Activated T-cell treated with anti-CD3 and anti-CD28 coated beads for 48 hours (primary cell): ENCODE measurements around the gene NAA40.
"Not testable (repeated sequence)": the region's sequence is repeated elsewhere in the genome, so short reads cannot be mapped to it uniquely, and the experiment has no call there.

Experiments
- DNase-seq: peaks from one replicate; pipeline ENCODE4 v3.0.0-alpha.2; 2020; ENCODE audit warnings: low read depth

Gene NAA40

DNA sequence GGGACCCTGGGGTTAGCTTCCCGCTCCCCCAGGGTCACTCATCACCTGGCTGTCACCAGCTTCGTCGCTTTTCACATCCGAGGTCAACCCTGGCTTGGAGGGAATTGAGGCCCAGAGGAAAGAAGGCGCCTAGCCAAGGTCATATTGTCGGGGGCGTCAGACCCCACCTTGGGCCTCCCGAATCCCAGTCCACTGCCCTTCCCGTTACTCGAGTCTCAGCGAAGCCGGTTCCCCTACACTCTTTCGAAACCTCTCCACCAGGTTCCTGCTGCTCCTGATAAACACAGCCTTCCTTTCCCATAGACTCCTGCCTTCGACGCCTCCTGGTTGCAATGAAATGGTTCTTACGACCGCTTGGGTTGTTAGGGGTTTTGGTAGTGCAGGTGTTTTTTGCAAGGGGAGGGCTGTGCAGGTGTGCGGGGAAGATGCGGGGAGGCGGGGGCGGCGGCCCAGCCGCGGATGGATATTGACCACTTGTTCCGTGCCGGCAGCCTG, 642 bp downstream of the NAA40 start:
- no peak for DNase-seq

DNA sequence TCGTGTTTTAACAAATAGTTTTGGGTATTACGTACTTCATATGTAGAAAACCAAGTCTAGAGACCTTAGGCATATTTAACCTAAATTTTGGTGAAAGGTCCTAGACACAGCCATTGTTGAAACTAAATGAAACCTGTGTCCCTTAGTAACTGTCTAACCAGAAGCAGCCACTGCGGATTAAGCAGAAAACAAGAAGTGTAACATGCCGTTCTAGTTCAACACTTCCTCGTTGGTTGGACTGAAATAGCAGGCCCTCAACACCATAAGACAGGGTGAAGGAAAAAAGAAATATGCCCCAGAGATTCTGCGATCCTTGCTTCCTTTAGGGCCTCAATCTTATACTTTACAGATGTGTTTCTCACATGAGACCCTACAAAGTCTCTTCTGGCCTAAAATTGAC, 2.0 kb downstream of the NAA40 start:
- DNase-seq, result no peak

DNA sequence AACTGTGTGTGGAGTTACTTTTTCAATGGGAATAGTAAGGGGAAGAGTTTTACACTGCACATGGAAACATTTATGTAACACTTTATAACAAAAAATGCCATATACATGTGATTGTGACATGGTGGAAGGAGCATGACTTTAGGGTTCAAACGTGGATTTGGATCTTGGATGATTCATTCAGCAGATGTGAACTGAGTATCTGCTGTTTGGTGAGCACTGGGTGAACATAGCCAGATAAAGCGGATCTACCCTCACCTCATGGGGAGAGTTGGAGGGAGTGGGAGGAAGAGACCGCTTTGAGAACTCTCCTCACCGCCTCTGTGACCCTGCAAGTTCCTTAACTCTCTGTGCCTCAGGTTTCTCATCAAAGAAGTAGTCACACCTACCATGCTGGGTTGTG, 3.1 kb downstream of the NAA40 start:
- no peak for DNase-seq

GRCh38 chr11:63942803-63943202, 4.0 kb downstream of the NAA40 start:
- DNase-seq, result no peak

GRCh38 chr11:63944987-63945386, 6.2 kb downstream of the NAA40 start:
- no peak for DNase-seq

GRCh38 chr11:63945477-63946163, 6.8 kb downstream of the NAA40 start:
- DNase-seq, result peak; percentile 24

GRCh38 chr11:63951779-63952536, 13.2 kb downstream of the NAA40 start:
- no peak for DNase-seq

- no peak for DNase-seq
These were observed 13.8 kb downstream of the NAA40 start for GRCh38 chr11:63952570-63952969.

GRCh38 chr11:63958008-63958407, 19.2 kb downstream of the NAA40 start:
- no peak for DNase-seq

DNA sequence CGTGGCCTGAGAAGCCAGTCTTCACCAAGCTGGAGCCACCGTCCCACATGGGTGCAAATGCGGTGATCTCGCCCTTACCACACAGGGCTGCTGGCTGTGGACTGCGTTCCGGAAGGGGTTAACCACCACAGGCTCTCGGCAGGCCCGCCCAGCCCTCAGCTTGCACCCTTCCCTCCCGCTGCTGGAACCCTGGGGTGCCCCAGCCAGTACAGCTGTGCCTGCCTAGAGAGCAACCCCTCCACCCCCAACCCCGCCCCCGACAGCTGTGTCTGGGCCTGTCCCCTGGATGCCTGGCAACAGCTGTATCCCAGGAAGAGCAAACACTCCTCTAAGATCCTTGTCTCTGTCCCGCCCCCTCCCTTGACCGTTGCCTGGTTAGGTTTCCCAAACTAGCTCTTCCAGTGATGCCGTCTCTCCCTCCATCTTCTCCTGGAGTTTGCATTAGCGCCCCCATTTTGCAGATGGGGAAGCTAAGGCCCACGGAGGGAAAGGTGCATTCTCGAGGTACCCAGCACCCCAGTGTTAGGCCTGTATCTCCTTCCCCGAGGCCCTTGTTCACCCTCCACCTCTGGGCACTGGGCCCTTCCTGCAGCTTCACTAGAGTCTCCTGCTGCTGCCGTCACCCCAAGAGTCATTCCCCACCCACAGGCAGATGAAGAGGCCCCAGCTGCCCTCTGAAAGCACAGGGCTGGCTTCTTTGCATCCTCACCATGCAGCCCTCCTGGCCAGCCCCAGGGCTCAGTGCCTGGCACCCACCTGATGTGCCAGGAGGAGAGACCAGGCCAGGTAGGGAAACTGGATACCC, 23.0 kb downstream of the NAA40 start:
- no peak for DNase-seq

GRCh38 chr11:63963895-63964294, 25.1 kb downstream of the NAA40 start:
- DNase-seq, result not testable (repeated sequence)

GRCh38 chr11:63966444-63966843, 27.6 kb downstream of the NAA40 start:
- DNase-seq, result no peak

GRCh38 chr11:63969461-63969860, 30.7 kb downstream of the NAA40 start:
- no peak for DNase-seq

DNA sequence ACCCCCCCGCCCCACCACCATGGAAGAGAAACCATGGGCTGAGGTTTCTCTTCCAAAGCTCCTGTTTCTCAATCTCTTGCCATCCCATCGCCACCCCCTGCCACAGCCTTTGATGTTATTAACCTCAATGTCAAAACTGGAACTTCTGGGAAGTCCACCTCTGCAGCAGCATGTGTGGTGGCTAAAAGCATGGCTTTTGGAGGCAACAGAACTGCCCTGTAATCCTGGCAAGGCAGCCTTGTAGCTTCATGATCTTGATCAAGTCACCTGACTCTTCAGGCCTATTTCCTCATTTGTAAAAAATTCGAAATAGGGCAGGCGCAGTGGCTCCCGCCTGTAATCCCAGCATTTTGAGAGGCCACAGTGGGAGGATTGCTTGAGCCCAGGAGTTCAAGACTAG, 32.1 kb downstream of the NAA40 start:
- DNase-seq, result no peak

DNA sequence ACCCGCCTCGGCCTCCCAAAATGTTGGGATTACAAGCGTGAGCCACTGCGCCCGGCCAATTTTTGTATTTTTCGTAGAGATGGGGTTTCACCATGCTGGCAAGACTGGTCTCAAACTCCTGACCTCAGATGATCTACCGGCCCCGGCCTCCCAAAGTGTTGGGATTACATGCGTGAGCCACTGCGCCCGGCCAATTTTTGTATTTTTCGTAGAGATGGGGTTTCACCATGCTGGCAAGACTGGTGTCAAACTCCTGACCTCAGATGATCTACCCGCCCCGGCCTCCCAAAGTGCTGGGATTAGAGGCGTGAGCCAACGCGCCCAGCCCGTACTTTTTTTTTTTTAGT, 35.1 kb downstream of the NAA40 start:
- DNase-seq, result not testable (repeated sequence)

- DNase-seq, result peak; percentile 90
These were observed 35.7 kb downstream of the NAA40 start, which contains the start of gene COX8A for GRCh38 chr11:63974259-63975143. COX8A (plus strand) TSS chr11:63974620; CDS start chr11:63974681, 61 bp downstream.

- no peak for DNase-seq
These were observed 39.9 kb downstream of the NAA40 start for GRCh38 chr11:63978551-63979239.

DNA sequence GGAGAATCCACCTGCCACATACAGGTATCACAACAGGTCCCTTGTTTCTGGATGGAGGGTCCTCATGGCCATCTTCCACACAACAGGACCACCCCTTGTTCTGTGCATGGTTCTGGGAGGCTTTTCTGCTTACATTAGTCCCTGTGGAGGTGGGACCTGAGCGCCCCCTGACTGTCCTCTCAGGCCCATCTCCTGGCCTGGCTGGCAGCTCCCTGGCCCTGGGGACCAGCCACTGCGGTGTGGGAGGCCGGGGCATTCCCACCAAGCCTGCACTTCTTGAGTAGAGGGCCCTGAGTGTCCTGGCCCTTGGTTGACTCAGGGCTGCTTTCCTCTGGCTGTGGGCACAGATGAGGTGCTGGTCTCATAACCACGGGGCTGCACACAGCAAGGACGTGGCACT, 40.6 kb downstream of the NAA40 start:
- no peak for DNase-seq

GRCh38 chr11:63985812-63986155, 47.0 kb downstream of the NAA40 start:
- peak; percentile 69 for DNase-seq

- peak; percentile 83 for DNase-seq
These were observed 47.5 kb downstream of the NAA40 start, which contains the start of gene OTUB1 for GRCh38 chr11:63986156-63986931. OTUB1 (plus strand) TSS chr11:63986438; CDS start chr11:63986457, 19 bp downstream.
